Neural cell (in vitro differentiated cells): ENCODE measurements around the gene TMEM50B. TPM values are rescaled to one million over a fixed set of nuclear protein-coding genes. Genes with fewer than 3 reads are reported as not detected.

Source experiments
- H2AFZ ChIP-seq: fragments of 200-600, 300-800 bp; sonication (generic), shearing (Covaris generic); 2 replicates; pipeline ENCODE4 v1.6.0; 2014; ENCODE audit warnings: low read depth, mild to moderate bottlenecking, antibody characterized with exemption, low read length, moderate library complexity
- H3F3A ChIP-seq: fragments of 200-600 bp; shearing (Covaris generic); 2 replicates; pipeline ENCODE4 v1.6.1; 2016; ENCODE audit warnings: mild to moderate bottlenecking, moderate library complexity, mixed read lengths, antibody characterized with exemption, low read length; ENCODE audit not compliant: insufficient read depth, poor library complexity, severe bottlenecking
- H3K27ac ChIP-seq: fragments of 200-600, 300-800 bp; sonication (generic), shearing (Covaris generic); 2 replicates; pipeline ENCODE4 v1.5.1; 2014; ENCODE audit warnings: mild to moderate bottlenecking, low read length, moderate library complexity
- H3K27me3 ChIP-seq: fragments of 300-800, 200-600 bp; sonication (generic), shearing (Covaris generic); 2 replicates; pipeline ENCODE4 v1.6.0; 2014; ENCODE audit warnings: mild to moderate bottlenecking, low read depth, low read length, moderate library complexity; ENCODE audit not compliant: insufficient read depth
- H3K36me3 ChIP-seq: fragments of 300-800, 200-600 bp; sonication (generic), shearing (Covaris generic); 2 replicates; pipeline ENCODE4 v1.5.1; 2014; ENCODE audit warnings: mild to moderate bottlenecking, antibody characterized with exemption, low read length, moderate library complexity; ENCODE audit not compliant: insufficient read depth
- H3K4me2 ChIP-seq: fragments of 300-800, 200-600 bp; sonication (generic), shearing (Covaris generic); 2 replicates; pipeline ENCODE4 v1.6.0; 2014; ENCODE audit warnings: mild to moderate bottlenecking, low read length
- H3K4me3 ChIP-seq: fragments of 300-800, 200-600 bp; sonication (generic), shearing (Covaris generic); 2 replicates; pipeline ENCODE4 v1.5.1; 2014; ENCODE audit warnings: mild to moderate bottlenecking, low read length, moderate library complexity
- H3K79me2 ChIP-seq: fragments of 200-600 bp; shearing (Covaris generic); replicated peaks from 2 replicates; pipeline ENCODE4 v1.6.0; 2014; ENCODE audit warnings: mild to moderate bottlenecking, low read length, moderate library complexity; ENCODE audit not compliant: insufficient read depth
- H3K9ac ChIP-seq: fragments of 300-800, 200-600 bp; sonication (generic), shearing (Covaris generic); 2 replicates; pipeline ENCODE4 v1.6.1; 2016; ENCODE audit warnings: mild to moderate bottlenecking, low read length, mixed read lengths
- H3K9me2 ChIP-seq: fragments of 200-600 bp; shearing (Covaris generic); 2 replicates; pipeline ENCODE4 v1.6.1; 2016; ENCODE audit warnings: mild to moderate bottlenecking, low read length, mixed read lengths; ENCODE audit not compliant: insufficient read depth
- H3K9me3 ChIP-seq: fragments of 200-600, 300-800 bp; sonication (generic), shearing (Covaris generic); 2 replicates; pipeline ENCODE4 v1.6.1; 2016; ENCODE audit warnings: mild to moderate bottlenecking, mixed run types, low read length, moderate library complexity, mixed read lengths
- H4K20me1 ChIP-seq: fragments of 200-600 bp; shearing (Covaris generic); 2 replicates; pipeline ENCODE4 v1.6.1; 2016; ENCODE audit warnings: mild to moderate bottlenecking, mixed run types; ENCODE audit not compliant: insufficient read depth
- CTCF ChIP-seq: fragments of 450-650 bp; IDR thresholded peaks from 2 replicates; pipeline ENCODE4 v1.5.1; 2014; ENCODE audit warnings: antibody characterized with exemption, mild to moderate bottlenecking, moderate library complexity; ENCODE audit not compliant: poor library complexity, severe bottlenecking
- EP300 ChIP-seq: fragments of 450-650 bp; conservative IDR thresholded peaks from 2 replicates; pipeline ENCODE4 v1.6.1; 2014; ENCODE audit warnings: antibody characterized with exemption, mild to moderate bottlenecking, moderate library complexity; ENCODE audit not compliant: poor library complexity, severe bottlenecking
- EZH2 ChIP-seq: fragments of 200-600, 300-800 bp; shearing (Covaris generic), sonication (generic); IDR thresholded peaks from 2 replicates; pipeline ENCODE4 v1.6.1; 2014; ENCODE audit warnings: antibody characterized with exemption, low read length, borderline replicate concordance, mild to moderate bottlenecking; ENCODE audit not compliant: insufficient read depth, poor library complexity, severe bottlenecking
- MXI1 ChIP-seq: fragments of 450-650 bp; conservative IDR thresholded peaks from 2 replicates; pipeline ENCODE4 v1.6.1; 2014; ENCODE audit warnings: antibody characterized with exemption, mild to moderate bottlenecking; ENCODE audit not compliant: poor library complexity, severe bottlenecking
- POLR2AphosphoS5 ChIP-seq: IDR thresholded peaks from 2 replicates; pipeline ENCODE4 v1.6.1; 2012
- RAD21 ChIP-seq: fragments of 450-650 bp; conservative IDR thresholded peaks from 2 replicates; pipeline ENCODE4 v1.6.1; 2014; ENCODE audit warnings: antibody characterized with exemption, mild to moderate bottlenecking, moderate library complexity
- REST ChIP-seq: IDR thresholded peaks from 2 replicates; pipeline ENCODE4 v1.6.1; 2012; ENCODE audit warnings: borderline replicate concordance
- SMC3 ChIP-seq: fragments of 450-650 bp; conservative IDR thresholded peaks from 2 replicates; pipeline ENCODE4 v1.6.1; 2014; ENCODE audit warnings: antibody characterized with exemption, mild to moderate bottlenecking, moderate library complexity; ENCODE audit not compliant: poor library complexity
- TAF1 ChIP-seq: IDR thresholded peaks from 2 replicates; pipeline ENCODE4 v1.6.1; 2012; ENCODE audit warnings: low read depth
- polyA plus RNA-seq: library from polyadenylated mRNA; depleted of rRNA; stranded (reverse); fragments of >200 nt; gene quantifications from 2 replicates; pipeline ENCODE4 v1.2.3, GENCODE V29; 2014

The TMEM50B gene
- polyA plus RNA-seq, 1 donor from 2014 or later: 69.4 TPM

- Histone ChIP-seq H2AFZ (peak overlapping the region; percentile 83), H3K36me3 (no peaks in the 10 kb centered on the region), H3K27ac (peak overlapping the region; percentile 52), H3K9me2 (no peaks in the 10 kb centered on the region), H3K9ac (peak overlapping the region; percentile 84), H3K4me2 (peak overlapping the region; percentile 91), H3F3A (no peaks in the 10 kb centered on the region), H3K79me2 (peaks cover 13% of the 10 kb centered on the region), H3K9me3 (no peaks in the 10 kb centered on the region), H4K20me1 (no peaks in the 10 kb centered on the region), H3K27me3 (no peaks in the 10 kb centered on the region), H3K4me3 (peak overlapping the region; percentile 94)
- TF ChIP-seq EZH2: no peak
- TF ChIP-seq RAD21: no peak
- peak; percentile 14 for TF ChIP-seq SMC3
- TF ChIP-seq EP300: no peak
- peak; percentile 5 for TF ChIP-seq POLR2AphosphoS5
- peak; percentile 29 for TF ChIP-seq TAF1
- peak; percentile 38 for TF ChIP-seq MXI1
- peak; percentile 35 for TF ChIP-seq REST
Measured at GRCh38 chr21:33403786-33404585, 75.8 kb downstream of the TMEM50B start.

- Histone ChIP-seq H3K79me2 (peaks cover 13% of the 10 kb centered on the region), H3K4me3 (peak within 1 kb of the TSS; percentile 94), H3K27ac (peak within 1 kb of the TSS; percentile 52), H3K9ac (peak within 1 kb of the TSS; percentile 84), H3K4me2 (peak within 1 kb of the TSS; percentile 91), H2AFZ (peak within 1 kb of the TSS; percentile 83), H3K36me3 (no peaks in the 10 kb centered on the region), H4K20me1 (no peaks in the 10 kb centered on the region), H3K9me3 (no peaks in the 10 kb centered on the region), H3F3A (no peaks in the 10 kb centered on the region), H3K9me2 (no peaks in the 10 kb centered on the region), H3K27me3 (no peaks in the 10 kb centered on the region)
- TF ChIP-seq EZH2 (no peak), CTCF (no peak), MXI1 (no peak), POLR2AphosphoS5 (no peak), TAF1 (no peak), REST (no peak), RAD21 (no peak), EP300 (no peak)
Measured at GRCh38 chr21:33403128-33403785, 76.5 kb downstream of the TMEM50B start, which contains the start of gene IFNGR2. Gene IFNGR2, plus strand, starts transcription at chr21:33403413. Its CDS starts 131 bp downstream, at chr21:33403544.
